ENCODE measurements around the gene ILF2.

Gene ILF2

GRCh38 chr1:153616144-153616916 is 54.5 kb downstream of the ILF2 start, which contains the start of gene S100A14:
TSS of gene S100A14 (minus strand) at chr1:153616325. CDS start at chr1:153615858, 467 bp downstream.
- H3K27me3 ChIP-seq: no peaks in the 10 kb centered on the region
- DNase-seq: no peak
- no peaks in the 10 kb centered on the region for H3K9me3 ChIP-seq
- no peaks in the 10 kb centered on the region for H3K4me1 ChIP-seq
- no peak within 1 kb of the TSS for H3K4me3 ChIP-seq (ENCODE audit: low read depth, low read length)
- no peaks in the 10 kb centered on the region for H3K36me3 ChIP-seq
- TF ChIP-seq CTCF (IDR thresholded peaks at IDR 0.05; ENCODE audit: low read depth, low read length): no peak

GRCh38 chr1:153615406-153615805 is 55.4 kb downstream of the ILF2 start:
- Histone ChIP-seq H3K4me1 (peaks cover 4% of the 10 kb centered on the region), H3K36me3 (no peaks in the 10 kb centered on the region), H3K27me3 (no peaks in the 10 kb centered on the region), H3K9me3 (no peaks in the 10 kb centered on the region), H3K4me3 (ENCODE audit: low read depth, low read length) (no peak overlapping the region)
- TF ChIP-seq CTCF (IDR thresholded peaks at IDR 0.05; ENCODE audit: low read depth, low read length): no peak
- no peak for DNase-seq

GRCh38 chr1:153614906-153615305 is 55.9 kb downstream of the ILF2 start:
- DNase-seq: no peak
- Histone ChIP-seq H3K4me1 (peaks cover 9% of the 10 kb centered on the region), H3K36me3 (no peaks in the 10 kb centered on the region), H3K4me3 (ENCODE audit: low read depth, low read length) (no peak overlapping the region), H3K9me3 (no peaks in the 10 kb centered on the region), H3K27me3 (no peaks in the 10 kb centered on the region)
- no peak for TF ChIP-seq CTCF (IDR thresholded peaks at IDR 0.05; ENCODE audit: low read depth, low read length)

- DNase-seq: no peak
- Histone ChIP-seq H3K9me3 (no peaks in the 10 kb centered on the region), H3K27me3 (no peaks in the 10 kb centered on the region), H3K4me3 (ENCODE audit: low read depth, low read length) (no peak overlapping the region), H3K4me1 (peaks cover 15% of the 10 kb centered on the region), H3K36me3 (no peaks in the 10 kb centered on the region)
- TF ChIP-seq CTCF (IDR thresholded peaks at IDR 0.05; ENCODE audit: low read depth, low read length): no peak
Measured at GRCh38 chr1:153614189-153614900, 56.4 kb downstream of the ILF2 start.

- Histone ChIP-seq H3K36me3 (no peaks in the 10 kb centered on the region), H3K27me3 (no peaks in the 10 kb centered on the region), H3K9me3 (no peaks in the 10 kb centered on the region), H3K4me1 (peaks cover 19% of the 10 kb centered on the region), H3K4me3 (ENCODE audit: low read depth, low read length) (no peak overlapping the region)
- TF ChIP-seq CTCF (IDR thresholded peaks at IDR 0.05; ENCODE audit: low read depth, low read length): no peak
- DNase-seq: no peak
Measured at GRCh38 chr1:153613406-153613805, 57.4 kb downstream of the ILF2 start.

All from BE2C (cell line).